HepG2 (cell line): Measurements from ENCODE around the gene CDC6. TPM values are rescaled to one million over a fixed set of nuclear protein-coding genes. Genes with fewer than 3 reads are reported as not detected.

Experiments
- CENPT ChIP-seq: sonication (generic); formaldehyde crosslinking; IDR thresholded peaks from 2 replicates; pipeline ENCODE4 v1.8.0; 2022; ENCODE audit warnings: low read depth, mild to moderate bottlenecking, moderate library complexity, missing genetic modification reagents
- DPF2 ChIP-seq: sonication (generic); formaldehyde crosslinking; IDR thresholded peaks from 2 replicates; pipeline ENCODE4 v1.4.0; 2020; ENCODE audit warnings: mild to moderate bottlenecking, low read depth, missing genetic modification reagents, borderline replicate concordance
- ETV6 ChIP-seq: sonication (generic); formaldehyde crosslinking; conservative IDR thresholded peaks from 2 replicates; pipeline ENCODE4 v1.4.0; 2020; ENCODE audit warnings: missing genetic modification reagents
- FOXJ3 ChIP-seq: sonication (generic); formaldehyde crosslinking; IDR thresholded peaks from 2 replicates; pipeline ENCODE4 v1.4.0; 2020; ENCODE audit warnings: missing genetic modification reagents, mild to moderate bottlenecking, borderline replicate concordance
- FOXK2 ChIP-seq: fragments of 450-650 bp; IDR thresholded peaks from 2 replicates; pipeline ENCODE4 v1.6.1; 2016
- GATAD2A ChIP-seq: IDR thresholded peaks from 2 replicates; pipeline ENCODE4 v1.6.1; 2016
- KDM3A ChIP-seq: IDR thresholded peaks from 2 replicates; pipeline ENCODE4 v1.6.1; 2018; ENCODE audit warnings: low read depth, missing compliant biosample characterization
- MYPOP ChIP-seq: sonication (generic); formaldehyde crosslinking; IDR thresholded peaks from 2 replicates; pipeline ENCODE4 v1.8.1; 2023; ENCODE audit warnings: mild to moderate bottlenecking, moderate library complexity, missing genetic modification reagents
- NCOA2 ChIP-seq: sonication (generic); formaldehyde crosslinking; IDR thresholded peaks from 2 replicates; pipeline ENCODE4 v1.8.0; 2022; ENCODE audit warnings: inconsistent platforms
- REST ChIP-seq, 2 experiments: IDR thresholded peaks; 2 replicates each; pipeline ENCODE4 v1.6.1; 2011 to 2012; ENCODE audit warnings: low read length in 2 of 2, borderline replicate concordance in 1 of 2, low read depth in 1 of 2, mild to moderate bottlenecking in 1 of 2, moderate library complexity in 1 of 2
- RNF2 ChIP-seq: fragments of 450-650 bp; conservative IDR thresholded peaks from 2 replicates; pipeline ENCODE4 v1.6.1; 2016; ENCODE audit warnings: low read depth
- SAFB2 ChIP-seq: sonication (generic); formaldehyde crosslinking; IDR thresholded peaks from 2 replicates; pipeline ENCODE4 v1.5.1; 2020; ENCODE audit warnings: missing genetic modification reagents, low read depth, mild to moderate bottlenecking, borderline replicate concordance
- SAP130 ChIP-seq: IDR thresholded peaks from 2 replicates; pipeline ENCODE4 v1.6.1; 2016; ENCODE audit warnings: low read depth
- SATB2 ChIP-seq: sonication (generic); formaldehyde crosslinking; IDR thresholded peaks from 2 replicates; pipeline ENCODE4 v1.5.0; 2020; ENCODE audit warnings: missing genetic modification reagents
- ZFX ChIP-seq: sonication (generic); formaldehyde crosslinking; IDR thresholded peaks from 2 replicates; pipeline ENCODE4 v1.4.0; 2020; ENCODE audit warnings: mild to moderate bottlenecking, low read depth, missing genetic modification reagents, moderate library complexity
- ZNF224 ChIP-seq: sonication (generic); formaldehyde crosslinking; IDR thresholded peaks from 2 replicates; pipeline ENCODE4 v1.5.0; 2020; ENCODE audit warnings: mild to moderate bottlenecking, missing genetic modification reagents
- ZNF383 ChIP-seq: sonication (generic); formaldehyde crosslinking; IDR thresholded peaks from 2 replicates; pipeline ENCODE4 v1.4.0; 2020; ENCODE audit warnings: missing genetic modification reagents, mild to moderate bottlenecking, borderline replicate concordance
- ZNF556 ChIP-seq: sonication (generic); formaldehyde crosslinking; IDR thresholded peaks from 2 replicates; pipeline ENCODE4 v1.4.0; 2020; ENCODE audit warnings: mild to moderate bottlenecking, missing genetic modification reagents, borderline replicate concordance
- ZNF678 ChIP-seq: sonication (generic); formaldehyde crosslinking; IDR thresholded peaks from 2 replicates; pipeline ENCODE4 v1.4.0; 2020; ENCODE audit warnings: mild to moderate bottlenecking, missing genetic modification reagents
- ZNF816 ChIP-seq: sonication (generic); formaldehyde crosslinking; IDR thresholded peaks from 2 replicates; pipeline ENCODE4 v1.8.0; 2022; ENCODE audit warnings: missing genetic modification reagents, mild to moderate bottlenecking, borderline replicate concordance
- polyA plus RNA-seq, 8 experiments: library from polyadenylated mRNA; depleted of rRNA in 3 of 8; stranded (reverse) in 7 of 8; unstranded in 1 of 8; fragments of >200 nt; fragmentation: Illumina TruSeq in 4 of 8; extraction: Trizol in 4 of 8; gene quantifications; 2 replicates each; pipeline versions ENCODE4 v1.2.1 to v1.2.3, GENCODE V29; 2011 to 2016; ENCODE audit warnings: low read depth in 4 of 8, missing spikeins in 1 of 8, mixed read lengths in 1 of 8; ENCODE audit not compliant: insufficient read depth in 1 of 8
- total RNA-seq, 5 experiments: library from RNA; depleted of rRNA; stranded (reverse); fragments of >200 nt; fragmentation: Illumina TruSeq; extraction: Trizol; gene quantifications; 2 replicates each; pipeline ENCODE4 v1.2.3, GENCODE V29; 2016; ENCODE audit warnings: low read depth in 1 of 5
- TF ChIP-seq, protein P1 (sequence below): sonication (generic); formaldehyde crosslinking; IDR thresholded peaks from 2 replicates; pipeline ENCODE4 v1.4.0; 2020; ENCODE audit warnings: missing genetic modification reagents

The CDC6 gene
- total and polyA plus RNA-seq, 2 of the 13 experiments (the other 11 are each of a cell fraction or from before 2014, with no cell fraction given) = 17.4 to 114 TPM

- TF ChIP-seq REST (IDR thresholded peaks at IDR 0.05; ENCODE audit: borderline replicate concordance in 1 of 2, low read depth in 1 of 2, low read length in 2 of 2) = no peak
- TF ChIP-seq FOXJ3 (CRISPR knock-in tag) = peak; percentile 15; the same call in 1 of the 2 replicates
- TF ChIP-seq FOXK2 = no peak
- TF ChIP-seq ZNF678 (CRISPR knock-in tag) = peak; percentile 31; the same call in 1 of the 2 replicates
- TF ChIP-seq, protein P1, sequence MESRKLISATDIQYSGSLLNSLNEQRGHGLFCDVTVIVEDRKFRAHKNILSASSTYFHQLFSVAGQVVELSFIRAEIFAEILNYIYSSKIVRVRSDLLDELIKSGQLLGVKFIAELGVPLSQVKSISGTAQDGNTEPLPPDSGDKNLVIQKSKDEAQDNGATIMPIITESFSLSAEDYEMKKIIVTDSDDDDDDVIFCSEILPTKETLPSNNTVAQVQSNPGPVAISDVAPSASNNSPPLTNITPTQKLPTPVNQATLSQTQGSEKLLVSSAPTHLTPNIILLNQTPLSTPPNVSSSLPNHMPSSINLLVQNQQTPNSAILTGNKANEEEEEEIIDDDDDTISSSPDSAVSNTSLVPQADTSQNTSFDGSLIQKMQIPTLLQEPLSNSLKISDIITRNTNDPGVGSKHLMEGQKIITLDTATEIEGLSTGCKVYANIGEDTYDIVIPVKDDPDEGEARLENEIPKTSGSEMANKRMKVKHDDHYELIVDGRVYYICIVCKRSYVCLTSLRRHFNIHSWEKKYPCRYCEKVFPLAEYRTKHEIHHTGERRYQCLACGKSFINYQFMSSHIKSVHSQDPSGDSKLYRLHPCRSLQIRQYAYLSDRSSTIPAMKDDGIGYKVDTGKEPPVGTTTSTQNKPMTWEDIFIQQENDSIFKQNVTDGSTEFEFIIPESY (CRISPR knock-in tag) = no peak
- TF ChIP-seq NCOA2 (CRISPR knock-in tag) = peak; percentile 38
- TF ChIP-seq SAP130 (CRISPR knock-in tag) = peak; percentile 78
- TF ChIP-seq KDM3A (CRISPR knock-in tag) = peak; percentile 57; the same call in 1 of the 2 replicates
- TF ChIP-seq ETV6 = peak; percentile 56; the same call in 1 of the 2 replicates
- peak; percentile 75; the same call in 1 of the 2 replicates for TF ChIP-seq MYPOP (CRISPR knock-in tag)
- TF ChIP-seq RNF2 = no peak
- TF ChIP-seq ZNF383 = peak; percentile 96; the same call in 1 of the 2 replicates
- no peak for TF ChIP-seq SATB2 (CRISPR knock-in tag)
- TF ChIP-seq SAFB2 (CRISPR knock-in tag) = peak; percentile 95; the same call in 1 of the 2 replicates
- TF ChIP-seq ZNF556 (CRISPR knock-in tag) = peak; percentile 88; the same call in 1 of the 2 replicates
- TF ChIP-seq CENPT (CRISPR knock-in tag) = peak; percentile 62; the same call in 1 of the 2 replicates
- TF ChIP-seq ZNF816 (CRISPR knock-in tag) = no peak; the same call in 1 of the 2 replicates
- peak; percentile 57 for TF ChIP-seq GATAD2A (CRISPR knock-in tag)
- peak; percentile 70 for TF ChIP-seq ZFX (CRISPR knock-in tag)
- peak; percentile 7; the same call in 1 of the 2 replicates for TF ChIP-seq ZNF224 (CRISPR knock-in tag)
- peak; percentile 50 for TF ChIP-seq DPF2 (CRISPR knock-in tag)
Observed at GRCh38 chr17:40345161-40345993, 57.7 kb downstream of the CDC6 start (continued).
